ENCODE data around the gene VIPAS39. TPM values are rescaled to one million over a fixed set of nuclear protein-coding genes. Genes with fewer than 3 reads are reported as not detected.

VIPAS39 gene
- total and polyA plus RNA-seq, 2 of the 13 experiments (the other 11 are each of a cell fraction or from before 2014, with no cell fraction given) = 13.3 to 21.5 TPM

DNA sequence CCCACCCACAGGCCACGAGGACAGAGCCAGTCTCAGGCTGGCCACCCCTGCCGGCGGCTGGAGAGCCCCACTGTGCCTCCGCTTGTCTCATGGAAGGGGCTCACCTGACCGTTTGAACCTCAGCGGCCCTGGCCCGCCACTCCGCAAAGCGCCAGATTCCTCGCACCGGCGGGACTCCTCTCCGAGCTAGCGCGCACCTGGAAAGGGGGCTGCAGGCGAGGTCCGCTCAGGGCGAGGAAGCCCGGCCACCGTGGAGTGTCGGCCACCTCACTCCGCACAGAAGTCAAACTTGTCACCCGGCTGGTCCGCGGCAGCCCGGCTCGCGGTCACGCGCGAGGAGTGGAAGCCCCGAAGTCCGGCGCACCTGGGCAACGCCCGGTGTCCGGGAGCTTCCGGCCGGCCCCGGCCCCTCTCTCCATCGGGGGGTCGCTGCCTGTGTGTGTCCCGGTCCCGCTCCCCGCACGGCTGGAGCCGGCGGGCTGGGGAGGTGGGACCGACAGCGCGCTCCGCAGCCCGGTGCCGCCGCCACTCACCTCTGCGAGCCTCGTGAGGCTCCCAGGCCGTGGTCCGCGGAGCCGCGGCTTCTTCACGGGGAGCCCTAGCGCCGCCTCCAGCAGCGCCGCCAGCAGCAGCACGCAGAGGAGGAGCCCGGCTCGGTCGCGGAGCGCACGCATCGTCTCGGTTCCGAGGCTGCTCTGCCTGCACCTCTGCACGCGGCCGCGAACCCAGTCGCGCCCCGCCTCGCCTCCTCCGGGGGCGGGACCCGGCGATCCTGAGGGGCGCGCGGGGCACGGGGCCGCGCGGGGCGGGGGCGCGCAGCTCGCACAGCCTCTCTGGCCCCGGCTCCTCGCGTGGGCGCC lies 40.9 kb upstream of the VIPAS39 start, which contains the start of gene ISM2:
Gene ISM2, minus strand, starts transcription at position 697 of the 860 bp plus-strand sequence. Its CDS starts 23 bp downstream, at position 674.
- POLR2A ChIA-PET = interaction anchor here (1.0 to 1.7 kb wide), 5 partner anchors 10 to 196 kb away, joined by 3 to 22 read pairs (median 4); partner anchors contain the start of genes AHSA1 and VIPAS39
- TF ChIP-seq RBAK (CRISPR knock-in tag; IDR thresholded peaks at IDR 0.05) (no peak), ZBTB7B (CRISPR knock-in tag; IDR thresholded peaks at IDR 0.05) (peak; percentile 28; the same call in 1 of the 2 replicates), ZNF558 (CRISPR knock-in tag; IDR thresholded peaks at IDR 0.05; ENCODE audit: borderline replicate concordance) (peak; percentile 95; the same call in 1 of the 2 replicates), MTA3 (CRISPR knock-in tag; IDR thresholded peaks at IDR 0.05) (no peak), TBX2 (CRISPR knock-in tag; IDR thresholded peaks at IDR 0.05; ENCODE audit: borderline replicate concordance) (peak; percentile 68; the same call in 1 of the 2 replicates), FOSL2 (CRISPR knock-in tag; IDR thresholded peaks at IDR 0.05) (no peak), YEATS2 (CRISPR knock-in tag; IDR thresholded peaks at IDR 0.05; ENCODE audit: borderline replicate concordance) (peak; percentile 25; the same call in 1 of the 2 replicates), SMYD3 (CRISPR knock-in tag; IDR thresholded peaks at IDR 0.05) (no peak), MXD3 (CRISPR knock-in tag; IDR thresholded peaks at IDR 0.05) (peak; percentile 72), PHF5A (CRISPR knock-in tag; IDR thresholded peaks at IDR 0.05; ENCODE audit: low read depth, unreplicated experiment) (no peak), GZF1 (CRISPR knock-in tag; IDR thresholded peaks at IDR 0.05) (no peak)
- TF ChIP-seq, protein P1, sequence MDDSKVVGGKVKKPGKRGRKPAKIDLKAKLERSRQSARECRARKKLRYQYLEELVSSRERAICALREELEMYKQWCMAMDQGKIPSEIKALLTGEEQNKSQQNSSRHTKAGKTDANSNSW (CRISPR knock-in tag; IDR thresholded peaks at IDR 0.05; ENCODE audit: borderline replicate concordance) = peak; percentile 63; the same call in 1 of the 2 replicates
- TF ChIP-seq, protein P2, sequence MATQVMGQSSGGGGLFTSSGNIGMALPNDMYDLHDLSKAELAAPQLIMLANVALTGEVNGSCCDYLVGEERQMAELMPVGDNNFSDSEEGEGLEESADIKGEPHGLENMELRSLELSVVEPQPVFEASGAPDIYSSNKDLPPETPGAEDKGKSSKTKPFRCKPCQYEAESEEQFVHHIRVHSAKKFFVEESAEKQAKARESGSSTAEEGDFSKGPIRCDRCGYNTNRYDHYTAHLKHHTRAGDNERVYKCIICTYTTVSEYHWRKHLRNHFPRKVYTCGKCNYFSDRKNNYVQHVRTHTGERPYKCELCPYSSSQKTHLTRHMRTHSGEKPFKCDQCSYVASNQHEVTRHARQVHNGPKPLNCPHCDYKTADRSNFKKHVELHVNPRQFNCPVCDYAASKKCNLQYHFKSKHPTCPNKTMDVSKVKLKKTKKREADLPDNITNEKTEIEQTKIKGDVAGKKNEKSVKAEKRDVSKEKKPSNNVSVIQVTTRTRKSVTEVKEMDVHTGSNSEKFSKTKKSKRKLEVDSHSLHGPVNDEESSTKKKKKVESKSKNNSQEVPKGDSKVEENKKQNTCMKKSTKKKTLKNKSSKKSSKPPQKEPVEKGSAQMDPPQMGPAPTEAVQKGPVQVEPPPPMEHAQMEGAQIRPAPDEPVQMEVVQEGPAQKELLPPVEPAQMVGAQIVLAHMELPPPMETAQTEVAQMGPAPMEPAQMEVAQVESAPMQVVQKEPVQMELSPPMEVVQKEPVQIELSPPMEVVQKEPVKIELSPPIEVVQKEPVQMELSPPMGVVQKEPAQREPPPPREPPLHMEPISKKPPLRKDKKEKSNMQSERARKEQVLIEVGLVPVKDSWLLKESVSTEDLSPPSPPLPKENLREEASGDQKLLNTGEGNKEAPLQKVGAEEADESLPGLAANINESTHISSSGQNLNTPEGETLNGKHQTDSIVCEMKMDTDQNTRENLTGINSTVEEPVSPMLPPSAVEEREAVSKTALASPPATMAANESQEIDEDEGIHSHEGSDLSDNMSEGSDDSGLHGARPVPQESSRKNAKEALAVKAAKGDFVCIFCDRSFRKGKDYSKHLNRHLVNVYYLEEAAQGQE (IDR thresholded peaks at IDR 0.05; ENCODE audit: borderline replicate concordance in 1 of 2, low read depth in 1 of 2, low read length in 2 of 2) = no peak
- TF ChIP-seq, protein P3, sequence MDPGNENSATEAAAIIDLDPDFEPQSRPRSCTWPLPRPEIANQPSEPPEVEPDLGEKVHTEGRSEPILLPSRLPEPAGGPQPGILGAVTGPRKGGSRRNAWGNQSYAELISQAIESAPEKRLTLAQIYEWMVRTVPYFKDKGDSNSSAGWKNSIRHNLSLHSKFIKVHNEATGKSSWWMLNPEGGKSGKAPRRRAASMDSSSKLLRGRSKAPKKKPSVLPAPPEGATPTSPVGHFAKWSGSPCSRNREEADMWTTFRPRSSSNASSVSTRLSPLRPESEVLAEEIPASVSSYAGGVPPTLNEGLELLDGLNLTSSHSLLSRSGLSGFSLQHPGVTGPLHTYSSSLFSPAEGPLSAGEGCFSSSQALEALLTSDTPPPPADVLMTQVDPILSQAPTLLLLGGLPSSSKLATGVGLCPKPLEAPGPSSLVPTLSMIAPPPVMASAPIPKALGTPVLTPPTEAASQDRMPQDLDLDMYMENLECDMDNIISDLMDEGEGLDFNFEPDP (CRISPR knock-in tag; conservative IDR thresholded peaks at IDR 0.05) = 0 out of 2 replicates have a peak, but pooled peaks have one; percentile 73
- TF ChIP-seq, protein P4, sequence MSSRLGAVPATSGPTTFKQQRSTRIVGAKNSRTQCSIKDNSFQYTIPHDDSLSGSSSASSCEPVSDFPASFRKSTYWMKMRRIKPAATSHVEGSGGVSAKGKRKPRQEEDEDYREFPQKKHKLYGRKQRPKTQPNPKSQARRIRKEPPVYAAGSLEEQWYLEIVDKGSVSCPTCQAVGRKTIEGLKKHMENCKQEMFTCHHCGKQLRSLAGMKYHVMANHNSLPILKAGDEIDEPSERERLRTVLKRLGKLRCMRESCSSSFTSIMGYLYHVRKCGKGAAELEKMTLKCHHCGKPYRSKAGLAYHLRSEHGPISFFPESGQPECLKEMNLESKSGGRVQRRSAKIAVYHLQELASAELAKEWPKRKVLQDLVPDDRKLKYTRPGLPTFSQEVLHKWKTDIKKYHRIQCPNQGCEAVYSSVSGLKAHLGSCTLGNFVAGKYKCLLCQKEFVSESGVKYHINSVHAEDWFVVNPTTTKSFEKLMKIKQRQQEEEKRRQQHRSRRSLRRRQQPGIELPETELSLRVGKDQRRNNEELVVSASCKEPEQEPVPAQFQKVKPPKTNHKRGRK (CRISPR knock-in tag; IDR thresholded peaks at IDR 0.05) = no peak

More for the DNA sequence above, 40.9 kb upstream of the VIPAS39 start, which contains the start of gene ISM2:
- Histone ChIP-seq H4K20me1 (ENCODE audit: insufficient read depth, low read length) (no peaks in the 10 kb centered on the region), H3K4me1 (ENCODE audit: insufficient read depth, low read length) (peaks cover 60% of the 10 kb centered on the region), H2AFZ (ENCODE audit: low read length) (no peak within 1 kb of the TSS), H3K4me3 (replicated peaks in 1 of 3; ENCODE audit: insufficient read depth in 1 of 3, low read depth in 2 of 3, low read length in 3 of 3) (peak within 1 kb of the TSS; percentile 69 to 88 (median 84)), H3K9me3 (ENCODE audit: low read length) (no peaks in the 10 kb centered on the region), H3K4me2 (ENCODE audit: low read depth, low read length) (peak within 1 kb of the TSS; percentile 90), H3K27ac (ENCODE audit: extremely low read length, insufficient read depth, low read length) (peak within 1 kb of the TSS; percentile 74), H3K36me3 (replicated peaks in 1 of 2; ENCODE audit: control insufficient read depth in 1 of 2, insufficient read depth in 2 of 2, low read length in 2 of 2) (no peaks in the 10 kb centered on the region), H3K79me2 (ENCODE audit: insufficient read depth, low read length) (peaks cover 10% of the 10 kb centered on the region), H3K9ac (ENCODE audit: insufficient read depth, low read depth, low read length) (peak within 1 kb of the TSS; percentile 87), H3K27me3 (ENCODE audit: control insufficient read depth in 1 of 2, insufficient read depth in 2 of 2, low read length in 2 of 2) (no peaks in the 10 kb centered on the region; a peak in 1 of 5 replicates)
- ATAC-seq (peak; percentile 82), FAIRE-seq (no peak), DNase-seq (ENCODE audit: low spot score) (peak; percentile 44)
- CTCF ChIA-PET (ENCODE audit: low intra/inter-chr PET ratio, low total read pairs) = no interaction called here
- intact Hi-C loops (cut with micrococcal nuclease; ENCODE audit: unreplicated experiment) = loop anchor here (2.0 kb wide), 1 partner anchor 40 kb away; the partner anchor contains the start of gene AHSA1
- 0% methylated on average over 6 of the region's 104 CpGs for WGBS (ENCODE audit: low lambda C conversion rate)
- no TSS peak for BruUV-seq (replicated peaks)
- in situ Hi-C loops (cut with HindIII; ENCODE audit: extremely low pct_ligation_motif_present, low pct_unique_long_range_greater_than_20kb) = no loop called here
